HG03571 (cell line): ENCODE data around the gene CCDC85B.

Source experiments
- ATAC-seq: cut with Tn5 transposase; IDR thresholded peaks from one replicate; pipeline ENCODE4 v1.9.1; 2021; ENCODE audit not compliant: unreplicated experiment

Gene CCDC85B

GRCh38 chr11:65928667-65929066 lies 38.2 kb downstream of the CCDC85B start:
- no peak for ATAC-seq

GRCh38 chr11:65931773-65932557 lies 41.5 kb downstream of the CCDC85B start:
- no peak for ATAC-seq

GRCh38 chr11:65932558-65932919 lies 42.1 kb downstream of the CCDC85B start:
- no peak for ATAC-seq

- ATAC-seq = no peak
These were observed 43.5 kb downstream of the CCDC85B start for GRCh38 chr11:65934014-65934413.

GRCh38 chr11:65937766-65938165 lies 47.3 kb downstream of the CCDC85B start:
- no peak for ATAC-seq
